Anterior cingulate cortex (tissue), 58 donors: ENCODE data around the gene FDXR.

Experiments
- DNase-seq, 58 donors: peaks; one replicate each; lab custom pipeline; 2025; lab: John Stamatoyannopoulos, UW

Gene FDXR

DNA sequence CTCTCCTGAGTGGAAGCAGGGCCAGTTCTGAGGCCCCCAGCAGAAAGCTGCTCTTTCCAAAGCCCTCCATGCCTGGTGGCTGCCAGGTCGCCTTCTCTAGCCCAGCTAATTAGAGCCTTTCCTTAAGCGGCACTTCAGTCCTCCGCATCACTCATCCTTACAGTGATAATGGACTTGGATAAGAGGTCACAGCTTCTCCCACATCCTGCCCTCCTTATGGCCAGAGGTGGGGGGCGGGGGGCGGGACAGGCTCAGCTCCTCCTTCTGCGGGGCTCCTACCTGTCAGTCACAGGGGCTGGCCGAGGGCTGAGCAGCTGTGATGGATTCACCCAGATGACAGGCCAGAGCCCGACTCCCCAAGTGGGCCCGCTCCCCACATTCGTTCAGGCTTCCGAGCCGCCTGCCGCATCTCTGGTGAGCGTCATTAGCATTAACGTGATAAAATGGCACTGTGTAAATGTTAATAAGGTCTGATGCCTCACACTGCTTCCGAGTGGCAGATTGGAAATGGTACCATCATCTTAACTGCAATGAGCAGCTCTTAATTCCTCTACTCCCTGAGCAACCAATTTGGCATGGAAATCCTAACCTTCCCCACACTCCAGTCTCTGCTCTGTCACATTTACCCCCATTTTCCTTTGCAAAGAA lies 54.4 kb downstream of the FDXR start:
- DNase-seq, result no peak

- DNase-seq, result no peak
Observed at GRCh38 chr17:74816905-74817620, 55.7 kb downstream of the FDXR start.

- DNase-seq, result no peak
Observed at GRCh38 chr17:74815550-74816370, 57.0 kb downstream of the FDXR start.

DNA sequence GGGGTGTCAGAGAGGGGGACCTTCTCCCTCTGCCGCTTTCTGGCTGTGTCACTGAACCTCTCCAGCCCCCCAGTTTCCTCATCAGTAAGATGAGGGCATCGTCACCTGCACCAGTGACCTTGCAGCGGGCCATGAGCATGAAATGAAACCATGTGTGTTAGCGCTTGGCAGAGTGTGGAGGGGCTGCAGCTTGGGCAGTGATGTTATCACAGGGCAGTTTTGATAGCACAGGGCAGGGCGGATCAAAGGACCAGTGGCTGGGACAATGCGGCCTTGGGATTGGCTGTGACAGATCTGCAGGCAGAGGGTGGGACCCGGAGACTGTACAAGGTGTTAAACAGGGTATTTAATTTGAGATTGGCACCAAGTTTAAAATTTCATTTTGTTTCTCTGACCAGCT lies 57.7 kb downstream of the FDXR start:
- DNase-seq, result no peak

- DNase-seq, result no peak
Observed at GRCh38 chr17:74814453-74814852, 58.3 kb downstream of the FDXR start.
